ENCODE results near the gene PLCB3. TPM values are rescaled to one million over a fixed set of nuclear protein-coding genes. Genes with fewer than 3 reads are reported as not detected.

PLCB3 gene
- total and polyA plus RNA-seq, 2 donors (not counting 3 experiments of a cell fraction or from before 2014, with no cell fraction given): 32.3 to 61.1 TPM

GRCh38 chr11:64224151-64224890 lies 27.0 kb upstream of the PLCB3 start:
- Histone ChIP-seq H3K27me3 (ENCODE audit: control insufficient read depth in 2 of 2, insufficient read depth in 2 of 2, low read length in 2 of 2) (no peaks in the 10 kb centered on the region), H3K36me3 (ENCODE audit: control insufficient read depth in 2 of 2, extremely low read depth in 1 of 2, insufficient read depth in 2 of 2, low read length in 2 of 2) (peaks cover 0 to 6% of the 10 kb centered on the region in 2 experiments), H3K9me3 (replicated peaks; ENCODE audit: control insufficient read depth, insufficient read depth, low read length) (no peaks in the 10 kb centered on the region), H3K4me1 (ENCODE audit: control insufficient read depth, extremely low read depth, insufficient read depth, low read length) (peaks cover 13% of the 10 kb centered on the region), H3K27ac (ENCODE audit: insufficient read depth, low read depth, low read length) (no peak overlapping the region), H3K4me3 (replicated peaks in 1 of 3; ENCODE audit: insufficient read depth in 1 of 3, low read depth in 1 of 3, low read length in 3 of 3) (no peak overlapping the region), H3K79me2 (ENCODE audit: control insufficient read depth, insufficient read depth, low read length) (peaks cover 8% of the 10 kb centered on the region), H4K20me1 (replicated peaks; ENCODE audit: control insufficient read depth, extremely low read depth, insufficient read depth, low read length) (no peaks in the 10 kb centered on the region), H3K9ac (replicated peaks; ENCODE audit: extremely low read depth, insufficient read depth, low read length) (no peak overlapping the region), H2AFZ (ENCODE audit: low read depth, low read length) (no peak overlapping the region), H3K9me1 (replicated peaks; ENCODE audit: control insufficient read depth, extremely low read depth, insufficient read depth, low read length) (no peaks in the 10 kb centered on the region), H3K4me2 (ENCODE audit: insufficient read depth, low read length) (no peak overlapping the region)
- DNase-seq (ENCODE audit: low read depth, low spot score) (no peak), FAIRE-seq (no peak)
- dilution Hi-C loops (cut with MboI; ENCODE audit: extremely low pct_ligation_motif_present, low sequenced_read_pairs): no loop called here
- CTCF ChIA-PET: interaction anchor here (0.9 to 3.2 kb wide), 6 partner anchors 17 to 80 kb away, joined by 3 to 35 read pairs (median 4); partner anchors contain the start of gene FERMT3
- no TSS peak for BruUV-seq (replicated peaks)
- POLR2A ChIA-PET: no interaction called here
- TF ChIP-seq EZH2 (IDR thresholded peaks at IDR 0.05; ENCODE audit: borderline replicate concordance, low read depth, low read length, severe bottlenecking): no peak
- no peak for TF ChIP-seq CTCF (IDR thresholded peaks at IDR 0.05; ENCODE audit: extremely low read depth in 1 of 2, insufficient read depth in 1 of 2, low read depth in 1 of 2, low read length in 2 of 2)
- TF ChIP-seq, protein P1, sequence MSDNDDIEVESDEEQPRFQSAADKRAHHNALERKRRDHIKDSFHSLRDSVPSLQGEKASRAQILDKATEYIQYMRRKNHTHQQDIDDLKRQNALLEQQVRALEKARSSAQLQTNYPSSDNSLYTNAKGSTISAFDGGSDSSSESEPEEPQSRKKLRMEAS (IDR thresholded peaks at IDR 0.05; ENCODE audit: insufficient read depth, insufficient read length): no peak
- TF ChIP-seq POLR2A (IDR thresholded peaks at IDR 0.05; ENCODE audit: low read depth, low read length): peak; percentile 53
- TF ChIP-seq JUN (IDR thresholded peaks at IDR 0.05; ENCODE audit: borderline replicate concordance, insufficient read depth, insufficient read length, low read depth): no peak
- TF ChIP-seq FOS (IDR thresholded peaks at IDR 0.05; ENCODE audit: borderline replicate concordance, insufficient read depth, low read length): no peak
- no peak for TF ChIP-seq GATA2 (IDR thresholded peaks at IDR 0.05; ENCODE audit: insufficient read depth, insufficient read length, low read depth, low read length)
- peak; percentile 11 for TF ChIP-seq POLR2AphosphoS5 (IDR thresholded peaks at IDR 0.05; ENCODE audit: insufficient read depth, low read depth, low read length)
- TF ChIP-seq MYC (IDR thresholded peaks at IDR 0.05; ENCODE audit: low read depth, low read length): no peak
- intact Hi-C loops (cut with micrococcal nuclease): no loop called here

All from endothelial cell of umbilical vein (primary cell).